Glutamatergic neuron (in vitro differentiated cells): ENCODE data around the gene PCSK1. TPM values are rescaled to one million over a fixed set of nuclear protein-coding genes. Genes with fewer than 3 reads are reported as not detected.

Experiments used
- DNase-seq: peaks from one replicate; pipeline ENCODE4 v3.0.0; 2022
- H3K27ac Mint-ChIP-seq: one replicate; pipeline ENCODE4 v1.8.0; 2020; ENCODE audit warnings: mild to moderate bottlenecking, mixed read lengths, inconsistent platforms; ENCODE audit not compliant: unreplicated experiment
- H3K27me3 Mint-ChIP-seq: one replicate; pipeline ENCODE4 v1.8.0; 2020; ENCODE audit warnings: mild to moderate bottlenecking, moderate library complexity, mixed read lengths, inconsistent platforms; ENCODE audit not compliant: unreplicated experiment
- H3K36me3 Mint-ChIP-seq: one replicate; pipeline ENCODE4 v1.8.0; 2020; ENCODE audit warnings: mild to moderate bottlenecking, mixed read lengths, inconsistent platforms; ENCODE audit not compliant: unreplicated experiment
- H3K4me1 Mint-ChIP-seq: one replicate; pipeline ENCODE4 v1.8.0; 2020; ENCODE audit warnings: mild to moderate bottlenecking, low read depth, mixed read lengths, inconsistent platforms; ENCODE audit not compliant: unreplicated experiment
- H3K4me3 Mint-ChIP-seq: one replicate; pipeline ENCODE4 v1.8.0; 2020; ENCODE audit warnings: mild to moderate bottlenecking, mixed read lengths, inconsistent platforms; ENCODE audit not compliant: unreplicated experiment
- H3K9me3 Mint-ChIP-seq: one replicate; pipeline ENCODE4 v1.8.0; 2020; ENCODE audit warnings: mild to moderate bottlenecking, moderate library complexity, mixed read lengths, inconsistent platforms; ENCODE audit not compliant: unreplicated experiment
- CTCF ChIP-seq: fragments of 200-600 bp; sonication (generic); IDR thresholded peaks from one replicate; pipeline ENCODE4 v1.5.0; 2021; ENCODE audit not compliant: partially characterized antibody, unreplicated experiment
- total RNA-seq: library from RNA; stranded (reverse); fragmentation: NEBNext Ultra II Directional; extraction: Animal tissue kit (Norgen Biotek cat#: 25700); gene quantifications from one replicate; pipeline ENCODE4 v1.2.1, GENCODE V29; 2021; ENCODE audit not compliant: unreplicated experiment

PCSK1 gene
- total RNA-seq, 1 donor from 2014 or later = 11.6 TPM

DNA sequence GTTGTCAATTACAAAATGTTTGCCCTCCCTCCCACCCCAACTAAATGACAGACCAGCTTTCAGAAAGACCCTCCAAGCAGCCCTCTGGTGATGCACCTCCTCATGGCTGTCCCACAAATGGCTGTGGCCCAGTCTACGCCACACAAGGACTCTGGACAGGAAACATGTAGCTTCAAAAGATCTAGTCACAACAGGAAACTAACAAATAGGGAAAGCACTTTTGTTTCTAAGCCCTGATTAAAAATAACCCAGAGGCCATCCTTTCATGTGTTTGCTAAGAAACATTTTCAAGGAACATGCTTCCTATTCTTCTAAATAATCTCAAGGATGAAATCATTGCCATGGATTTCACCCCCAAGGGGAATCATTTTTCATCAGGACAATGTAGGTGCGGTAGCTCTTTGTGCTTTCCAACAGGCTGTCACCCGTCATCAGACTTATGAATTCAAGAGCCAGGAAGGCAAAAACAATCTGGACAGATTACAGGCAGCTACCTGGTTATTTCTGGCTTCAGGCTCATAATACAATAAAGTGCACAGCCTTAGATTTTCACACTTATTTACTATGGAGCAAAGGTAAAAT is 20.1 kb downstream of the PCSK1 start:
- H3K4me3 Mint-ChIP-seq = no peak overlapping the region
- TF ChIP-seq CTCF = no peak
- peaks cover 6% of the 10 kb centered on the region for H3K4me1 Mint-ChIP-seq
- H3K27ac Mint-ChIP-seq = no peak overlapping the region
- H3K9me3 Mint-ChIP-seq = no peaks in the 10 kb centered on the region
- H3K27me3 Mint-ChIP-seq = no peaks in the 10 kb centered on the region
- no peak for DNase-seq
- no peaks in the 10 kb centered on the region for H3K36me3 Mint-ChIP-seq

- TF ChIP-seq CTCF = no peak
- no peak overlapping the region for H3K27ac Mint-ChIP-seq
- H3K9me3 Mint-ChIP-seq = no peaks in the 10 kb centered on the region
- DNase-seq = no peak
- no peaks in the 10 kb centered on the region for H3K36me3 Mint-ChIP-seq
- H3K4me1 Mint-ChIP-seq = peaks cover 6% of the 10 kb centered on the region
- H3K4me3 Mint-ChIP-seq = no peak overlapping the region
- H3K27me3 Mint-ChIP-seq = no peaks in the 10 kb centered on the region
These were observed 23.0 kb downstream of the PCSK1 start for GRCh38 chr5:96410013-96410412.

GRCh38 chr5:96408841-96409538 is 24.1 kb downstream of the PCSK1 start:
- Mint-ChIP-seq H3K36me3 (no peaks in the 10 kb centered on the region), H3K27ac (no peak overlapping the region), H3K9me3 (no peaks in the 10 kb centered on the region), H3K4me1 (peaks cover 6% of the 10 kb centered on the region), H3K4me3 (no peak overlapping the region), H3K27me3 (no peaks in the 10 kb centered on the region)
- TF ChIP-seq CTCF = no peak
- DNase-seq = no peak

DNA sequence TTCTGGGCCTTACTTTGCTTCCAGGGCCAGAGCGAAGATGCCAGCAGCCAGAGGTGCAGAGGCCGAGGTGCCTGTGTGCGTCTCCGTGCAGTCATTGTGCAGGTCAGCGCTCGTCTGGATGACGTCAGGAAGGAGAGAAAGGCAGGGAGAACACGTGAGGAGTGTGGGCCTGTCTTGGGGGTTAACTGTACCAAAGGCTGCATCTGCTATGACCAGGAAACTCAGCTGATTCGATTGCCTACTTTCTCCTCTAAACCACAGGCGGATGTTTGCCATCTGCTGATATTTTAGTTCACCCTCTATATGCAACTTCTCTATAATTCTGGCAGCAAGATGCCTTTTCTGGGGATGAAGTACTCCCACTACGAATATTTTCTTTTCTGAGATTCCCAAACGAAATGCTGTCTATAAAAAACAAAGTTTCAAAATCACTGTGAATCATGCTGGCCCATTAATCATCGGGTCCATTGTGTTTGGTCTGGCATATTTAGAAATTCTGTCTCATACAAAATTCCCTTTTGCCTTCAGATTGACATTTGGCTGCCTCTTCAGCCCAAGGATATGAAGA is 24.8 kb downstream of the PCSK1 start:
- no peaks in the 10 kb centered on the region for H3K36me3 Mint-ChIP-seq

More for the DNA sequence above, 24.8 kb downstream of the PCSK1 start:
- no peak overlapping the region for H3K27ac Mint-ChIP-seq
- no peaks in the 10 kb centered on the region for H3K27me3 Mint-ChIP-seq
- peaks cover 6% of the 10 kb centered on the region for H3K4me1 Mint-ChIP-seq
- no peak for TF ChIP-seq CTCF
- H3K9me3 Mint-ChIP-seq = peaks cover under 1% of the 10 kb centered on the region
- DNase-seq = no peak
- H3K4me3 Mint-ChIP-seq = no peak overlapping the region
